Ascending aorta (tissue), 2 donors: Measurements from ENCODE around the gene C12orf50. TPM values are rescaled to one million over a fixed set of nuclear protein-coding genes. Genes with fewer than 3 reads are reported as not detected.

Experiments
- DNase-seq, 2 donors: peaks; one replicate each; pipeline ENCODE4 v3.0.0-alpha.2; 2019; ENCODE audit warnings: low spot score in 2 of 2
- H3K27ac ChIP-seq, 2 donors: fragments of 200-600 bp; sonication (generic); one replicate each; pipeline ENCODE4 v1.5.1; 2016 to 2017; ENCODE audit warnings: mild to moderate bottlenecking in 1 of 2
- H3K27me3 ChIP-seq: fragments of 200-600 bp; sonication (generic); one replicate; pipeline ENCODE4 v1.5.1; 2017
- H3K36me3 ChIP-seq, 2 donors: fragments of 200-600 bp; sonication (generic); one replicate each; pipeline ENCODE4 v1.5.1; 2016
- H3K4me1 ChIP-seq, 2 donors: fragments of 200-600 bp; sonication (generic); one replicate each; pipeline ENCODE4 v1.5.1; 2016 to 2017; ENCODE audit warnings: mild to moderate bottlenecking in 1 of 2
- H3K4me3 ChIP-seq, 2 donors: fragments of 200-600 bp; sonication (generic); one replicate each; pipeline ENCODE4 v1.5.1; 2016 to 2017; ENCODE audit warnings: mild to moderate bottlenecking in 1 of 2
- H3K9me3 ChIP-seq, 2 donors: fragments of 200-600 bp; sonication (generic); one replicate each; pipeline ENCODE4 v1.5.1; 2016
- intact Hi-C: fragments of 100-400 bp; cut with DNase I; formaldehyde crosslinking; loops from one replicate; pipeline ENCODE4 v1.15.1; 2023
- total RNA-seq: library from RNA; depleted of rRNA; stranded (reverse); fragments of >200 nt; gene quantifications from one replicate; pipeline ENCODE4 v1.1.0, GENCODE V29; 2016
- TF ChIP-seq, protein P1 (sequence below), 3 experiments: fragments of 200-600 bp in 2 of 3; fragments of 450-650 bp in 1 of 3; sonication (generic) in 2 of 3; IDR thresholded peaks; one replicate each; pipeline ENCODE4 v1.5.1; 2016 to 2019; ENCODE audit warnings: antibody characterized with exemption in 3 of 3, mild to moderate bottlenecking in 1 of 3, moderate library complexity in 1 of 3

C12orf50 gene
- total RNA-seq, 1 donor from 2014 or later, result not detected

DNA sequence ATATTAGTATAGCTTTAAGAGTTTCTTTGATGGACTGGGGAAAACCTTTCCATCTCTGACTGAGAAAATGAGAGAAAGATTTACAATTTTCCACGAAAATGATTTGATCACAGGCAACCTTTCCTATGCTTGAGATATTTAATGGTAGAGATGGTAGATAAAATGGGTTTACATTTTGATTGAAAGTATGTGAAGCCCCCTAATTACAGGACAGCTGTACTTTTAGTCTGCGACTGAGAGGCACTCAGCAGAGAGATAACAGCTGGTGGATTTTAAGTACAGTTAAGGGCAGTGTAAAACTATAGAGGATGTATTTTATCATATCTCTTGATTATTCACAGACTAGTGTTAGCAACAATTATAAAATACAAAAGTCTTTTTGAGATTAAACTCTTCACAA is 40.7 kb downstream of the C12orf50 start:
- Histone ChIP-seq H3K36me3 (no peaks in the 10 kb centered on the region), H3K4me1 (no peaks in the 10 kb centered on the region), H3K27me3 (no peaks in the 10 kb centered on the region), H3K9me3 (no peaks in the 10 kb centered on the region), H3K27ac (no peak overlapping the region), H3K4me3 (no peak overlapping the region)
- TF ChIP-seq, protein P1, sequence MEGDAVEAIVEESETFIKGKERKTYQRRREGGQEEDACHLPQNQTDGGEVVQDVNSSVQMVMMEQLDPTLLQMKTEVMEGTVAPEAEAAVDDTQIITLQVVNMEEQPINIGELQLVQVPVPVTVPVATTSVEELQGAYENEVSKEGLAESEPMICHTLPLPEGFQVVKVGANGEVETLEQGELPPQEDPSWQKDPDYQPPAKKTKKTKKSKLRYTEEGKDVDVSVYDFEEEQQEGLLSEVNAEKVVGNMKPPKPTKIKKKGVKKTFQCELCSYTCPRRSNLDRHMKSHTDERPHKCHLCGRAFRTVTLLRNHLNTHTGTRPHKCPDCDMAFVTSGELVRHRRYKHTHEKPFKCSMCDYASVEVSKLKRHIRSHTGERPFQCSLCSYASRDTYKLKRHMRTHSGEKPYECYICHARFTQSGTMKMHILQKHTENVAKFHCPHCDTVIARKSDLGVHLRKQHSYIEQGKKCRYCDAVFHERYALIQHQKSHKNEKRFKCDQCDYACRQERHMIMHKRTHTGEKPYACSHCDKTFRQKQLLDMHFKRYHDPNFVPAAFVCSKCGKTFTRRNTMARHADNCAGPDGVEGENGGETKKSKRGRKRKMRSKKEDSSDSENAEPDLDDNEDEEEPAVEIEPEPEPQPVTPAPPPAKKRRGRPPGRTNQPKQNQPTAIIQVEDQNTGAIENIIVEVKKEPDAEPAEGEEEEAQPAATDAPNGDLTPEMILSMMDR (IDR thresholded peaks at IDR 0.05), result no peak
- DNase-seq, result no peak
- intact Hi-C loops, result no loop called here

DNA sequence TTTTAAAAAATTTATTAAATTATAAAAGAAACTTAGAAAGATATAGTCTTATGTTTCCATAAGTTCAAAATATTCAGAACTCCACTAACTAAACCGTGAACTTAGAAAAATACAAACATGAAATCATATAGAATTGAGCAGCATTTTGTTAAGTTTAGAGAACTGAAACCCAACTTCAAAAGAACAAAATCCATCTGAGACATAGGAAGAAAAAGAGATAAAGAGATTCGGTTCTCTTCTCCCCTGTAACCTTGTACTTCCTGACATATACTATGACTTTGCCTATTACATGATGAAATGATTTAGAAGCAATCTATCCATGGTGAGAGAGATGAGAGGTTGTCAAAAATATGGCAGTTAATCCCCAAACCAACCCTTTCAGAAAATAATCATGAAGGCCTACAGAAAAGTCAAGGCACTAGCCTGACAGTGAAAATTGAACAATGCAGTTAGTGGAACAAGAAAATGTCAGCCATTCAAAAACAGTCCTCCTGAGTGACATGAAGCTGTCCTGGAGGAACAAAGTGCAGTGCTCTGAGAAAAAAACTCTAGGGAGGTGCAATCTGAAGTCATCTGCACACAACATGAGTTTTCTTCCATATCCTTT is 44.0 kb downstream of the C12orf50 start:
- TF ChIP-seq, protein P1 (IDR thresholded peaks at IDR 0.05), result no peak
- H3K36me3 ChIP-seq, result no peaks in the 10 kb centered on the region

DNA sequence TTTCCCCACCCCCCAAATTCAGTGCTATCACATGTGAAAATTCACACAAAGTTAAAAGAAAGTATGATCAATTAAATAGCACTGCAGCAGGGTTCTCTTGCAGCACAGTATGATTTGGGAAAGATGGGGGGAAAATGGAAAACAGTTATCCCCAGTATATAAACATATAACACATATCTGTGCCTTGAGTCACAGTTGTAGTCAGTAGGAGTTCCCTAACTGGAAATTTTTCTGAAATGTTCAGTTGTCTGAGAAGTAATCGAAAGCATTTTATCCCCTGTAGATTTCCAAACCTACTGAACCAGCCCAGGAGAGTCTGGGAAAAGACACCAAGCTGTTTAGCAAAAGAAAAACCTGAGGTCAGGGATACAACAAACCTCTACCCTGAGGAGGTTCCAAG is 47.0 kb downstream of the C12orf50 start:
- intact Hi-C loops, result no loop called here
- no peak overlapping the region for H3K4me3 ChIP-seq
- H3K27ac ChIP-seq, result no peak overlapping the region
- H3K9me3 ChIP-seq, result no peaks in the 10 kb centered on the region
- DNase-seq, result no peak
- H3K36me3 ChIP-seq, result no peaks in the 10 kb centered on the region
- H3K4me1 ChIP-seq, result no peaks in the 10 kb centered on the region
- TF ChIP-seq, protein P1 (IDR thresholded peaks at IDR 0.05), result no peak
- no peaks in the 10 kb centered on the region for H3K27me3 ChIP-seq

More for the DNA sequence above, 44.0 kb downstream of the C12orf50 start:
- Histone ChIP-seq H3K27ac (no peak overlapping the region), H3K4me3 (no peak overlapping the region), H3K9me3 (no peaks in the 10 kb centered on the region), H3K4me1 (no peaks in the 10 kb centered on the region), H3K27me3 (no peaks in the 10 kb centered on the region)
- DNase-seq, result no peak
- intact Hi-C loops, result no loop called here

DNA sequence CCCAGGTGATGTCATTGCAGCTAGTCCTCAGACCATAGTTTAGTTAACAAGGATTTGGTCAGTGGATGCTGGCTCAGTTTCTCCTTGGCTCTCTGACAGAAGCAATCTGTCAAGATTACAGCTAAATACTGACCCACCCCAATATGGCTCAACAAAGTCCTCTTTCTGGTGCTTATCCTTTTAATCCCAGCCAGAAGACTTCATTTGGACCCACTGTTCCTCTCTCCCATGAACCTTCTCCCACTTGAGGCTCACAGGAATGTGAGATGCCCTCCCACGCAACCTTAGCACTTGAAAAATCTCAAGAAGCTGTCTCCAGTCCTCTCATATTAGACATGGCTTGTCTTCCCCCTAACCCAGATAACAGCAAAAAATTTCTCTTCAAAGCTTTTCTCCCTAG is 47.7 kb downstream of the C12orf50 start:
- intact Hi-C loops, result no loop called here
- no peak overlapping the region for H3K27ac ChIP-seq
- H3K27me3 ChIP-seq, result no peaks in the 10 kb centered on the region
- no peaks in the 10 kb centered on the region for H3K4me1 ChIP-seq
- H3K36me3 ChIP-seq, result no peaks in the 10 kb centered on the region
- H3K9me3 ChIP-seq, result no peaks in the 10 kb centered on the region
- TF ChIP-seq, protein P1 (IDR thresholded peaks at IDR 0.05), result no peak
- H3K4me3 ChIP-seq, result no peak overlapping the region
- DNase-seq, result no peak

DNA sequence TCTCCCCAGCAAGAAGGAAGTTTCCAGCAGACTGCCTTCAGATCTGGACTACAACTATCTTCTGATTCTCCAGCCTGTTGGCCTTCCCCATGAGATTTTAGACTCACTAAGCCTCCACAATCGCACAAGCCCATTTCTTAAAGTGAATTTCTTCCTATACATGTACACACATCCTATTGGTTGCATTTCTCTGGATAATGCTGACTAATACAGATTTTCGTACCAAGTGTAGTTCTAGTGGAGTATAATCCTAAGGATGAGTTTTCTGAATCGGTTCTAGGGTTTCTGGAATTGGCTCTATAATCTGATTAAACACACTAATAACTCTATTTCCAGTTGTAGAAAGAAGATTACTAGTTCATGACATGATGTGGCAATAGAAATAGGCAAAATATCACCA is 53.3 kb downstream of the C12orf50 start:
- TF ChIP-seq, protein P1 (IDR thresholded peaks at IDR 0.05), result no peak
- no peaks in the 10 kb centered on the region for H3K9me3 ChIP-seq
- no peaks in the 10 kb centered on the region for H3K36me3 ChIP-seq
- intact Hi-C loops, result no loop called here
- H3K4me1 ChIP-seq, result no peaks in the 10 kb centered on the region
- no peak for DNase-seq
- H3K4me3 ChIP-seq, result no peak overlapping the region
- no peak overlapping the region for H3K27ac ChIP-seq
- no peaks in the 10 kb centered on the region for H3K27me3 ChIP-seq

DNA sequence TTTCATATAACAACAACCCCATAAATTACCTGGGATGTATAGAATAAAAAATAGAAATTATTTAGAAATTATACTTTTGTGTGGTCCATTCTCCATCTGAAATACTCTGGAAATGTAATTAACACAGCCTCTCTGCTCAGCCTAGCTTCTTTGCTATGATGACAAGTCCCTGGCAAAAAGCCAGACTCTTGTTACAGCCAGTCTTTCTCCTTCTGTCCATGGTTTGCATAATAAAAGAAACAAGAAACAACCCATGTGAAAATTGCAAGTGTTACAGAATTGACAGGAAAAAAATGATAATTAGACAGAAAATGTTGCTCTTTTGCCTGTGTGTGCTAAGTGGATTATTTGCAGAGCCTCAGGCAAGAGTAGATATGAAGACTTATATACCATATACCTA is 61.3 kb downstream of the C12orf50 start:
- Histone ChIP-seq H3K27me3 (no peaks in the 10 kb centered on the region), H3K4me3 (no peak overlapping the region), H3K9me3 (no peaks in the 10 kb centered on the region), H3K4me1 (no peaks in the 10 kb centered on the region), H3K36me3 (no peaks in the 10 kb centered on the region), H3K27ac (no peak overlapping the region)
- intact Hi-C loops, result no loop called here
- DNase-seq, result no peak
- TF ChIP-seq, protein P1 (IDR thresholded peaks at IDR 0.05), result no peak
